Measurements from ENCODE around the gene TAL2.

The TAL2 gene

DNA sequence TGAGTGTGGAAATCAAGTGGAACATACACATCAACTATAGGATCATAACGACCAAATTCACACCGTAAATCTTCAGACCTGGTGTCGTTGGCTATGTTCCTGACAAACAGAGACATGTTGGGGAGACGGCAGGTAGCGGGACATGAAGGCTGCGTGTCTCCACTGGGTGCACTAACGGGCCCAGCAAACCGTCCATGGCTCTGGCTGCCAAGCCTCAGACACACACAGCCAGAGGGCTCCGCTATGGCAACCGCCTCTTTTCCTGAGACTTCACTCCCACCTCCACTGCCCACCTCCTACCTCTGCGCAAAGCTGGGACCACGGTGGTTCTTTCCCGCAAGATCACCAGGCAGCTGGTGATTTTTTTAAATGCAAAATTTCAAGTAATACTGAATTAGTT, 48.4 kb downstream of the TAL2 start:
- DNase-seq (ENCODE audit: low read depth) = no peak

DNA sequence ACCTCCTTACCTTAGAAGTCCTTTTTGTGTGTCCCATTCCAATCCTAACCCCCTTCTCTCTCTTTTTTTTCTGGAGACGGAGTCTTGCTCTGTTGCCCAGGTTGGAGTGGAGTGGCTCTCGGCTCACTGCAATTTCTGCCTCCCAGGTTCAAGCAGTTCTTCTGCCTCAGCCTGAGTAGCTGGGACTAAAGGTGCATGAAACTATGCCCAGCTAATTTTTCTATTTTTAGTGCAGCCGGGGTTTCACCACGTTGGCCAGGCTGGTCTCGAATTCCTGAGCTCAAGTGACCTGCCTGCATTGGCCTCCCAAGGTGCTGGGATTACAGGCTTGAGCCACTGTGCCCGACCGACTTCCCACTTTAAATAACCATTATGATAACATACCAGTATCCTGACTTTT, 49.6 kb downstream of the TAL2 start:
- no peak for DNase-seq (ENCODE audit: low read depth)

DNA sequence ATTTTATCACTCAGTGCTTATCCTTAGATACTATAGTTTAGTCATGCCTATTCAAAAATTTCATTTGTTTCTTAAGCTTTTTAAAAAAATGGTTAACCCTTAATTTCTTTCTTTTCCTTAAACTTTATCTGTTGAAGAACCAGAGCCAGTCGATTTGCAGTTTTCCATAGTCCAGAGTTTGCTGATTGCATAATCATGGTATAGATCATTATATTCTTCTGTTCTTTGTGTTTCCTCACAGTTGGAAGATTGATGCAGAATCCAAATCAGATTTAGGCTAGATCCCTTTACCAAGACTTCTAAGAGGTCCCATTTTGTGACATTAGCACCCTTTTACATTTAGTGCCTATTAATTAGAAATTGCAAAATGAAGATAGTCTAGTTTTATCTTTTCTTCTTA, 50.0 kb downstream of the TAL2 start:
- DNase-seq (ENCODE audit: low read depth) = no peak
